Astrocyte of the cerebellum (primary cell): Measurements from ENCODE around the gene PARVA.
"Not testable (repeated sequence)": the region's sequence is repeated elsewhere in the genome, so short reads cannot be mapped to it uniquely, and the experiment has no call there.

Source experiments
- DNase-seq: peaks from one replicate; pipeline ENCODE4 v3.0.0-alpha.2; 2011; ENCODE audit warnings: low read depth
- H3K4me3 ChIP-seq: 2 replicates; pipeline ENCODE4 v1.5.1; 2011; ENCODE audit warnings: mild to moderate bottlenecking, low read depth, low read length, moderate library complexity
- CTCF ChIP-seq: IDR thresholded peaks from 2 replicates; pipeline ENCODE4 v1.5.1; 2012; ENCODE audit warnings: low read length, low read depth, moderate library complexity, mild to moderate bottlenecking; ENCODE audit errors: missing control alignments
- in situ Hi-C: cut with HindIII; loops from 2 replicates; pipeline ENCODE4 v1.10.0; 2017; ENCODE audit warnings: low sequenced_read_pairs

PARVA gene

GRCh38 chr11:12353534-12353933, 23.8 kb upstream of the PARVA start:
- in situ Hi-C loops: no loop called here
- no peak overlapping the region for H3K4me3 ChIP-seq
- TF ChIP-seq CTCF: no peak
- DNase-seq: no peak

- no peak overlapping the region for H3K4me3 ChIP-seq
- TF ChIP-seq CTCF: no peak
- DNase-seq: no peak
- in situ Hi-C loops: no loop called here
Observed at GRCh38 chr11:12354750-12355545, 22.4 kb upstream of the PARVA start.

- in situ Hi-C loops: no loop called here
- DNase-seq: no peak
- no peak for TF ChIP-seq CTCF
- H3K4me3 ChIP-seq: no peak overlapping the region
Observed at GRCh38 chr11:12356944-12357655, 20.3 kb upstream of the PARVA start.

GRCh38 chr11:12357697-12358096, 19.7 kb upstream of the PARVA start:
- in situ Hi-C loops, H3K4me3 ChIP-seq, DNase-seq: not testable (repeated sequence)

GRCh38 chr11:12358302-12359188, 18.8 kb upstream of the PARVA start:
- H3K4me3 ChIP-seq: no peak overlapping the region
- in situ Hi-C loops: no loop called here
- no peak for DNase-seq
- TF ChIP-seq CTCF: no peak

- DNase-seq: no peak
- TF ChIP-seq CTCF: no peak
- in situ Hi-C loops: no loop called here
- no peak overlapping the region for H3K4me3 ChIP-seq
Observed at GRCh38 chr11:12359761-12360160, 17.6 kb upstream of the PARVA start.
